Nephron progenitor cell (in vitro differentiated cells): ENCODE results near the gene PRR23E.
A peak's percentile ranks its signal among the peaks of the same experiment; 100 is the strongest.

Experiments used
- DNase-seq: peaks from one replicate; pipeline ENCODE4 v3.0.0; 2021
- H3K27ac Mint-ChIP-seq: 2 replicates; pipeline ENCODE4 v1.8.0; 2021; ENCODE audit warnings: mild to moderate bottlenecking, moderate library complexity, mixed read lengths
- H3K27me3 Mint-ChIP-seq: 2 replicates; pipeline ENCODE4 v1.8.0; 2021; ENCODE audit warnings: mild to moderate bottlenecking, low read depth, mixed read lengths; ENCODE audit not compliant: poor library complexity
- H3K36me3 Mint-ChIP-seq: 2 replicates; pipeline ENCODE4 v1.8.0; 2021; ENCODE audit warnings: low read depth, mixed read lengths
- H3K4me1 Mint-ChIP-seq: 2 replicates; pipeline ENCODE4 v1.8.0; 2021; ENCODE audit warnings: mixed read lengths
- H3K4me3 Mint-ChIP-seq: 2 replicates; pipeline ENCODE4 v1.8.0; 2021; ENCODE audit warnings: mild to moderate bottlenecking, moderate library complexity, mixed read lengths
- H3K9me3 Mint-ChIP-seq: 2 replicates; pipeline ENCODE4 v1.8.0; 2021; ENCODE audit warnings: mild to moderate bottlenecking, moderate library complexity, mixed read lengths
- TF ChIP-seq, protein P1 (sequence below): fragments of 200-600 bp; sonication (generic); IDR thresholded peaks from 2 replicates; pipeline ENCODE4 v1.5.0; 2021; ENCODE audit warnings: antibody characterized with exemption

PRR23E gene

DNA sequence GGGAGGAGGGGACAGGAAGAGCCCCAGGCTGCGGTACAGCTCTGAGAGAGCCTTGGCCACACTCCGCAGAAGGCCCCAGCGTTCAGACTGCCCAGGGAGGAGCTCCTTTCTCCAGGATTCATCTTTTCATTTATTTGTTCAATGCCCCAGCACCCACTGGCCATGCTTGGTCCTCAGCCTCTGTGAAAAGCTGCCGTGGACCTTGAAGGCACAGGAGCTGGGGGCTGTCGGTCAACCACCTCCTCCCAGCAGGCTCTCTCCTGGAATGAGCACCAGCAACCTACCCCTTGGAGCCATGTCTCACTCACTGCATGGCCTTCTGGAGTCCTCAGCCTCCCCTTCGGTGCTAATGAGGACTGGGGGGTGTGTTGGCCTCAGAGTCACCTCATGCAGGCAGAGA, 21.6 kb upstream of the PRR23E start:
- H3K36me3 Mint-ChIP-seq, result no peaks in the 10 kb centered on the region
- no peak overlapping the region for H3K27ac Mint-ChIP-seq
- H3K4me1 Mint-ChIP-seq, result peaks cover 76% of the 10 kb centered on the region
- H3K4me3 Mint-ChIP-seq, result no peak overlapping the region
- TF ChIP-seq, protein P1, sequence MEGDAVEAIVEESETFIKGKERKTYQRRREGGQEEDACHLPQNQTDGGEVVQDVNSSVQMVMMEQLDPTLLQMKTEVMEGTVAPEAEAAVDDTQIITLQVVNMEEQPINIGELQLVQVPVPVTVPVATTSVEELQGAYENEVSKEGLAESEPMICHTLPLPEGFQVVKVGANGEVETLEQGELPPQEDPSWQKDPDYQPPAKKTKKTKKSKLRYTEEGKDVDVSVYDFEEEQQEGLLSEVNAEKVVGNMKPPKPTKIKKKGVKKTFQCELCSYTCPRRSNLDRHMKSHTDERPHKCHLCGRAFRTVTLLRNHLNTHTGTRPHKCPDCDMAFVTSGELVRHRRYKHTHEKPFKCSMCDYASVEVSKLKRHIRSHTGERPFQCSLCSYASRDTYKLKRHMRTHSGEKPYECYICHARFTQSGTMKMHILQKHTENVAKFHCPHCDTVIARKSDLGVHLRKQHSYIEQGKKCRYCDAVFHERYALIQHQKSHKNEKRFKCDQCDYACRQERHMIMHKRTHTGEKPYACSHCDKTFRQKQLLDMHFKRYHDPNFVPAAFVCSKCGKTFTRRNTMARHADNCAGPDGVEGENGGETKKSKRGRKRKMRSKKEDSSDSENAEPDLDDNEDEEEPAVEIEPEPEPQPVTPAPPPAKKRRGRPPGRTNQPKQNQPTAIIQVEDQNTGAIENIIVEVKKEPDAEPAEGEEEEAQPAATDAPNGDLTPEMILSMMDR, result no peak
- no peak for DNase-seq
- H3K9me3 Mint-ChIP-seq, result peaks cover 3% of the 10 kb centered on the region
- peaks cover 42% of the 10 kb centered on the region for H3K27me3 Mint-ChIP-seq

DNA sequence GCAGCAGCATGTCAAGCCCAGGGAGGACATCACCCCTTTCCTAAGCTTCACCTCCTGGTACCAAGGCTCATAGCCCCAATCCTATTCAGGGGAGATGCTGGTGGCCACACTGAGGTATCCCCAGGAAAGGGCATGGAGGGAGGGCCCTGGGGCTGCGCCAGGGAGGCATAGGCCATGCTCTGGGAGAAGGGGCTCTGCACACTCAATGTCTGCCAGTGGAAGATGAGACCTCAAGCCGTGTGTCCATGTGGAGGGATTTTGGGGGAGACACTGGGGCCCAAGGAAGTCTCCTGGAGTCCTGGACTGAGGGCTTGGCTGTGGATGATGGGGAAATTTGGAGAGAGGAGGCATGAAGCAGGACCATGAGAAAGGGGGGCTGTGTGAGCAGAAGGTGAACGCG, 21.2 kb upstream of the PRR23E start:
- DNase-seq, result no peak
- TF ChIP-seq, protein P1, result no peak
- peak overlapping the region; percentile 34 for H3K4me3 Mint-ChIP-seq

DNA sequence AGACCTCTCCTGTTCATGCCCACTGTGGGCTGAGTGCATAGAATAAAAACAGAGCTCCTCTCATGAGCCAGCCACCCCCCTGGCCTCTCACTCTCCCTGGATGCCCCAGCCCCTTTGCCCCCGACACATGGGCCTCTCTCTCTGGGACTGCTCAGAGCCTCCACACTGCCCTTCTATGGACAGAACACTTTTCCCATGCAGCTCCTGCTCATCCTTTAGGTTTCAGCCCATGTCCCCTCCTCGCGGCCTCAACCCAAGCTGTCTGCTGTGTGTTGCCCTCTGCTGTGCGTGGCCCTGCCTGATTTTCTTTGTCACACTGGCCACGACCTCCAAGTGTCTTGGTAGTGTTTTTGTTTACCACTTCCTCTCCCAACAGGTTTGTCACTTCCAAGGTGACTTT, 20.7 kb upstream of the PRR23E start:
- Mint-ChIP-seq H3K27me3 (peaks cover 35% of the 10 kb centered on the region), H3K27ac (peak overlapping the region; percentile 96), H3K36me3 (no peaks in the 10 kb centered on the region), H3K9me3 (peaks cover 10% of the 10 kb centered on the region), H3K4me3 (peak overlapping the region; percentile 11), H3K4me1 (peaks cover 76% of the 10 kb centered on the region)
- TF ChIP-seq, protein P1, result no peak
- DNase-seq, result no peak

More for the DNA sequence above, 21.2 kb upstream of the PRR23E start:
- Mint-ChIP-seq H3K27ac (no peak overlapping the region), H3K27me3 (peaks cover 40% of the 10 kb centered on the region), H3K9me3 (peaks cover 7% of the 10 kb centered on the region), H3K4me1 (peaks cover 76% of the 10 kb centered on the region), H3K36me3 (no peaks in the 10 kb centered on the region)

DNA sequence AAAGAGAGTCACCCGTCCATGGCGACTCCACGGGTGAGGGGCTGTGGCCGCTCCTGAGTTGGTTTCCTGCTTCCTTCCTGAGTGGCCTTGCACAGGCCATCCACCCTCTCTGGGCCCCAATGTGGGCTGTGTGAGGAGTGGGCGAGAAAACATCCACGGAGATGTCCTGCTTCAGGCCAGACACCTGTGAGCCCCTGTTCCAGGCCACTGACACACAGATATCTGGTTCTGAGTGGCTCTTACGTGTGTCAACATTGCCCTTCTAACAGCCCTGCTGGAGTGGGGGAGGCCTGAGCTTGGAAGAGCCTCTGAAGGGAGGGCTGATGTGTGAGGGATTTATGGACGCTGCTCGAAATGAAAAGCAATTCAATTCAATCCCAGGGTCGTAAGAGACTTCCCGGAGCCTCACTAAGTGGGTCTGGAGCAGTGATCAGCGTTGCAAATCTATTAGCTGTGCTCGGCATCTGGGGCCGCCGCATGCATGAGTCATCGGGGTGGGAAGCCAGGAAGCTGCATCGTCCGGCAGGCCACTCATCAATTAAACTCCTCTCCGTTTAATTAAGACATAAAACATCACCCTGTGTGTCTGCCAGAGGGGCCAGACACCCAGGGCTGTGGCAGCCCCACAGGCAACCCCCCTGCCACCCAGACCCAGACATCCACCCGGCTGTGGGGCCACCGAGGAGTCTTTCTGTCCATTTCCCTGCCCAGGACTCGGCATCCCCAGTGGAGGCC, 20.0 kb upstream of the PRR23E start:
- H3K27ac Mint-ChIP-seq, result peak overlapping the region; percentile 96
- H3K4me1 Mint-ChIP-seq, result peaks cover 76% of the 10 kb centered on the region
- peak overlapping the region; percentile 11 for H3K4me3 Mint-ChIP-seq
- peaks cover 29% of the 10 kb centered on the region for H3K27me3 Mint-ChIP-seq
- peaks cover 13% of the 10 kb centered on the region for H3K9me3 Mint-ChIP-seq
- TF ChIP-seq, protein P1, result no peak
- H3K36me3 Mint-ChIP-seq, result no peaks in the 10 kb centered on the region
- peak; percentile 69 for DNase-seq

DNA sequence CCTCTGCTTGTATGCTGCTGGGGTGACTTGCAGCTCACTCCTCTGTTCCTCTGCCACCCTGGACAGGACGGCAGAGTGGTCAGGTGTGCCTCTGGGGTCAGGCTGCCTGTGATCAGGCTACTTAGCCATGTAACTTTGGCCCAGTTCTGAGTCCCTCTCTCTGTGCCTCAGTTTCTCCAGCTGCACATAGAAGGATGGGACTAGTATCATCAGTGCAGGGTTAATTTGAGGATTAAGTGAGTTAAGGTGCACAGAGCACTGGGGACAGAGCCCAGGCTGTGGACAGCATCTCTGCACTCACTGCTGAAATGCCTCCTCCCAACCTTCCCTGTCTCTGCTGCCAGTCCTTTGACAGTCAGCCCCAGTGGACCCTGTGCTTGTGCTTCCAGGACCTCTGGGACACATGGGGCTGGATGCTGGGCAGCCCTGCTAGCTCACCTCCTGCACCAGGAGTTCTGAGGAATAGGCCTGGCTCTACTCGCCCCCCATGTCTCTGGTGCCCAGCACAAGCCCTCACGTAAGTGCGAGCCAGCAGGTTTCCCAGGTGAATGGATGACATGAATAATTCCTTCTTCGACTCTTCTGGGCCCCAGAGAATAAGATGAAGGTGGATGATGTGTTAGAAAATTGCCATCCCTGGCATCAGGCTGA, 19.3 kb upstream of the PRR23E start:
- H3K27ac Mint-ChIP-seq, result no peak overlapping the region
- H3K27me3 Mint-ChIP-seq, result peaks cover 24% of the 10 kb centered on the region
- peaks cover 20% of the 10 kb centered on the region for H3K9me3 Mint-ChIP-seq
- no peak for DNase-seq
- H3K4me1 Mint-ChIP-seq, result peaks cover 69% of the 10 kb centered on the region
- H3K4me3 Mint-ChIP-seq, result peak overlapping the region; percentile 11
- TF ChIP-seq, protein P1, result no peak
- no peaks in the 10 kb centered on the region for H3K36me3 Mint-ChIP-seq

DNA sequence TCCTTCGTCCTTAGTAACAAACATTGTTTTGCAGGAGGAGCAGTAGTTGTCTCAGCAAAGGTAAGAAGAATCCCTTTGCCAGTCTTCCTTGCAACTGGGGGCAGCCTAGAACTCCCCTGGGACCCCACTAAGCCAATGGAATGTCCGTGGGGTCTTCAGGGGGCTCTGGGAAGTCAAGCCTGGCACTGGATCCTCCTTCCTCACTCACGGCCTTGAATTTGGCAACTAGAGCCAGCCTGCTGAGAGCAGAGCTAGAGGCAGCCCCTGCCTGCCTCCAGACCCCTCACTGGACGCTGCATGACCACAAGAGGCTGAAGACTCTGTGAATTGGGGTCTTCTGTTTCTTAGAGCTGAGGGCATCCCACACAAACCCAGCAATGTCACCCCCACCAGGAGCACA, 18.6 kb upstream of the PRR23E start:
- Mint-ChIP-seq H3K4me3 (peak overlapping the region; percentile 11), H3K4me1 (peaks cover 63% of the 10 kb centered on the region), H3K9me3 (peaks cover 27% of the 10 kb centered on the region), H3K27me3 (peaks cover 21% of the 10 kb centered on the region), H3K27ac (no peak overlapping the region), H3K36me3 (no peaks in the 10 kb centered on the region)
- TF ChIP-seq, protein P1, result no peak
- no peak for DNase-seq
